NCI-H1105 (cell line): Measurements from ENCODE around the gene SPDEF.
A peak's percentile ranks its signal among the peaks of the same experiment; 100 is the strongest.

Experiments
- DNase-seq: peaks from one replicate; lab custom pipeline; 2025; lab: John Stamatoyannopoulos, UW

The SPDEF gene

GRCh38 chr6:34527751-34528670, 28.1 kb downstream of the SPDEF start:
- no peak for DNase-seq

GRCh38 chr6:34526992-34527728, 29.0 kb downstream of the SPDEF start:
- peak; percentile 93 for DNase-seq

GRCh38 chr6:34526241-34526972, 29.7 kb downstream of the SPDEF start:
- no peak for DNase-seq

- no peak for DNase-seq
Measured at GRCh38 chr6:34525431-34526175, 30.5 kb downstream of the SPDEF start.

- DNase-seq: no peak
Measured at GRCh38 chr6:34524971-34525370, 31.2 kb downstream of the SPDEF start.

- no peak for DNase-seq
Measured at GRCh38 chr6:34524499-34524898, 31.6 kb downstream of the SPDEF start.

- DNase-seq: no peak
Measured at GRCh38 chr6:34523441-34524206, 32.5 kb downstream of the SPDEF start.

- no peak for DNase-seq
Measured at GRCh38 chr6:34522761-34523160, 33.4 kb downstream of the SPDEF start.

- no peak for DNase-seq
Measured at GRCh38 chr6:34521463-34522285, 34.5 kb downstream of the SPDEF start.

- DNase-seq: no peak
Measured at GRCh38 chr6:34520645-34521462, 35.3 kb downstream of the SPDEF start.

- DNase-seq: no peak
Measured at GRCh38 chr6:34519971-34520644, 36.0 kb downstream of the SPDEF start.

- no peak for DNase-seq
Measured at GRCh38 chr6:34518669-34519365, 37.3 kb downstream of the SPDEF start.

- DNase-seq: no peak
Measured at GRCh38 chr6:34517966-34518365, 38.2 kb downstream of the SPDEF start.

- no peak for DNase-seq
Measured at GRCh38 chr6:34517461-34517881, 38.7 kb downstream of the SPDEF start.

- DNase-seq: no peak
Measured at GRCh38 chr6:34516391-34517324, 39.5 kb downstream of the SPDEF start.

GRCh38 chr6:34515473-34516387, 40.4 kb downstream of the SPDEF start:
- DNase-seq: no peak
